Activated CD8-positive, alpha-beta memory T cell treated with anti-CD3 and anti-CD28 coated beads, Interleukin-2, amount 50 U/mL, for 24 hours (primary cell): ENCODE measurements around the gene IRF2.

Experiments used
- DNase-seq: peaks from one replicate; pipeline ENCODE4 v3.0.0-alpha.2; 2020; ENCODE audit errors: extremely low read depth

IRF2 gene

DNA sequence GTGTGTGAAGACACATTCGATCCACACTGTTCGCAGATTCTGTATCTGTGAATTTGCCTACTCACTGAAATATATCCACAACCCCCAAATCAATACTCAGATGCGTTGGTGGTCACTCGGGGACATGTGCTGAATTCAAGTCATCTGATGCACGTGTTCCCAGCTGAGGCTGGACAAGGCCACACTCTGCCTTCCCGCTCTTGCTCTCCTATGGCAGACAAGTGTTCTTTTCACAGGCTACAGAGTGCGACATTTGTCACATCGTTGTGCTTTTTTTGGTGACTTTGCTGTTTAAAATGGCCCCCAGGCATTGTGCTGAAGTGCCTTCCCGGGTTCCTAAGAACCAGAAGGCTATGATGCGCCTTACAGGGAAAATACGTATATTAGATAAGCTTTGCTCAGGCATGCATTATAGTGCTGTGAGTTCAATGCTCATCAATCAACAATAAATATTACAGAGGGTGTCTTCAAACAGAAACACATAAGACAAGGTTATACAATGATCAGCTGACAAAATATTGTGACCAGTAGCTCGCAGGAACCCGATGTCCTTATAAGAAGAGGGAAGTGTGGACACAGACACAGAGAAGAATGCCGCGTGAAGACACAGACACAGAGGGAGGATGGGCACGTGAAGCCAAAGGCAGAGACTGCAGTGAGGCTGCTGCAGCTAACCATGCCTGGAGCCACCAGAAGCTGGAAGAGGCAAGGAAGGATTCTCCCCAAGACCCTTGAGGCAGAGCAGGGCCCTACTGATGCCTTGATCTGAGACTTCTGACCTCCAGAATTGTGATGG is 42.0 kb downstream of the IRF2 start:
- no peak for DNase-seq

DNA sequence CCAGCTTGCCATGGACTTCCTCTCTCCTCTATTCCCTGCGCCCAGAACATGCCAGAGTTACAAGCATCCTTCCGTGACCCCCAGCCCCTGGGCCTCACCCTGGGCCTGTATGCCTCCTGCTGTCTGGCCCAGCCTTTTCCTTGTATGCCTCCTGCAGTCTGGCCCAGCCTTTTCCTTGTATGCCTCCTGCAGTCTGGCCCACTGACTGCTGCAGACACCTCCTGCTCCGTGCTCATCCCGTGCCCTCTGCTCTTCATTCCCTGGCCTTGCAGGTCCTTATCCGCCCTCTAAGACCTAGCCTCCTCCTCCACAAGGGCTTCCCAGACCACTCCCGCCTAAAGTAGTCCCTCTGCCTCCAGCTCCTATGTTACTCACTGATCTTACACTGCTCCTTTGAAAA is 44.2 kb downstream of the IRF2 start:
- no peak for DNase-seq

DNA sequence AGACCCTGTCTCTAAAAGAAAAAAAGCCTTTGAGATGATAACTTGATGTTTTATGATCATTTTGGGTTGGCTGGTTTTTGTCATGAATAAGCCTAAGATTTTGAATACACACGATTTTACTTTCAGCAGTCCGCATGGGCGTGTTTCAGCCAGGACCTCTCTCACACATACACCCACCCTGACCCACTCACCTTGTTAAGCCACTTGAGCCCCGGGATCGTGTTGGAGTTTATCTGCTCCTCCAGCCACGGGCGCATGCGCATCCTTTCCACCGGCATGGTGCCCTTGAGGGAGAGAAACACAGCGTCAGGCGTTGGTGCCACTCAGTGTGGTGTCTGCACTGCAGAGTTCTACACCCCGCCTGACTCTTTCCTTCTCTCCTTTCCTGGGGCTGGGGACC is 45.6 kb downstream of the IRF2 start:
- no peak for DNase-seq

GRCh38 chr4:184427687-184428086 is 46.7 kb downstream of the IRF2 start:
- DNase-seq, result no peak

DNA sequence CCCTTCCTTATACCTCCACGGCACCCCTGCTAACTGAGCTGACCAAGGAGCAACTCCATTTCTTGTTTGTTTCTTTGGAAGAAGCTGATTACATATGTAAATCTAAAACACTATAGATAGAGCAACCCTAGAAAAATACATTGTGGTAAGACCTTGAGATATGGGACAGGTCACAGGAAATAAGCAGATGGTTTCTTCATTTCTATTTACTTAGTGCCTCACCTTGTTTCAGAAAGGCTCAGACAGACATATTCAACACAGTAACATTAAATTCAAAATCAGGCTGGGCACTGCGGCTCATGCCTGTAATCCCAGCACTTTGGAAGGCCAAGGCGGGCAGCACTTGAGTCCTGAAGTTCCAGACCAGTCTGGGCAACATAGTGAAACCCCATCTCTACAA is 47.3 kb downstream of the IRF2 start:
- DNase-seq, result no peak

DNA sequence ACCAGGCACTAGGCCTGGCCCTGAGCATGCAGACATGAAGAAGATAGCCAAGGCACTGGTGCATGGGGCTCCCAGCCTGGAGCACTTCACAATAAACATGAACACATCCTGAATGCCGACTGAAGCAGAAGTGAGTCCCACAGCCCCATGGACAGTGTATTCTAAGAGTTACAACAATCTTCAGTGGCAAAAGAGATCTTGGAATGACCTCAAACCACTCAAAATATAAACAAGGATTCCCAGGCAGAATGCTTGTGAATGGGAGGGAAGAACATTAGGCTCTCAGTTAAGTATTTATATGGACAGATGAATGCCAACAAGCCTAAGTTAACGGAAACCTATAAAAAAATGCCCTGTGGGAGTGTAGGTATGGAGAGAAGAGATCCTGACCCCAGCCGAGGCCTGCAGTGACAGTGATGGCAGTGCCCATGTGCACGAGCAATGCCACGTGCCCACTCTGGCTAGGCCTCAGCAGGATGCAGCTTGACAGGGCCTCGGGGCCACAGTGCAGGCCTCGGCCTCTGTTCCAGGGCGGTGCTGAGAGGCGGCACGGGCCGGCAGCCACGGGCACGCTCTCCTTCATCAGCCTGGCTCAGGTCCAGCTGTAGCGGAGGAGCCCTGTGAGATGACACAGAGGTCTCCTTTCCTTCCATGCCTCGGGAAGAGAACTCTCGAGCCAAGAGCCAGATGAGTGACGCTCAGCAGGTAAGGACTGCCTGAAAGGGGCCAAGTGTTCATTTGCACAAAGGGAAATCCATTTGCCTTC is 49.2 kb downstream of the IRF2 start:
- no peak for DNase-seq

GRCh38 chr4:184424279-184424678 is 50.1 kb downstream of the IRF2 start:
- DNase-seq, result no peak

GRCh38 chr4:184423003-184423686 is 51.2 kb downstream of the IRF2 start:
- no peak for DNase-seq

GRCh38 chr4:184422378-184422777 is 52.0 kb downstream of the IRF2 start:
- DNase-seq, result no peak

GRCh38 chr4:184421533-184422155 is 52.7 kb downstream of the IRF2 start:
- no peak for DNase-seq

DNA sequence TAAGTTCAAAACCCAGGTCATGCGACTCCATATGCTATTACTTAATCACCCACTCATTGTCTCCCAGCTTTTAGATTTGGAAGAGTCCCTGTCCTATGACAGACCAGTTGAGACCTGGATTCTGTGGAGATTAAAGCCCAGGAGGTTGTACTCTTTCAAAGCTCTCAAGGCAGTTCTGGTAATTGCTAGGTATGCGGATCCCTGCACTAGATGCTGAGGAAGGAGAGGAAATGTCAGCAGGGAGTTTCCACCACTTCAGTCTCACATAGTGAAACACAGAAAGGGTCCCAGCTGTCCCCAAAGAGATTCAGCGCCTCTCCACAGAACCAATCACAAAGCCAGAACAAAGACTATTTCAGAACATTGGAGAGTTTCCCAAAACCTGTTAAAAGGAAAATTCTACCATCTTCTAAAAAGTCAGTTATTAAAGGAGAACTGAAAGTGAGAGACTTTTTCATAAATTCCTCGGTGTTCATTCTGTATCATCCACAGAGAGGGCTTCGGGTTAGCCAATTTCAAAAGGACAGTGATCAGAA is 53.4 kb downstream of the IRF2 start:
- DNase-seq, result no peak

DNA sequence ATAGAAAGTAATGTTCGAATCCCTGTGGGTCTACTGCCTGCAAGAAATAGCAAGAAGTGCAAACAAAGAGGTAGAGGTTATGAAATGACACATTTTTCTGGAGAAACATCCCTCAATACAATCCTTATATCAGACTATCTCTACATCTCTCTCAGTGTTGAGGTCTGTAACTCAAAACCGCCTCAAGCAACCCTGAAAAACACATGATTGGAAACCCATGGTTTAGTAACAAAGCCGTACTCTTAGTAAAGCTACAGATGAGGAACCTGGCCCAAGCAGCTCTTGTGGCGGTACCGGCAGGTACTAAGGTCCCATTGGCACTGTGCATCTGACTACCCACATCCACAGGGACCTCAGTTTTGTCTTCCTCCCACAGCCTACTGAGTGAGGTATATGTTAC is 53.9 kb downstream of the IRF2 start:
- DNase-seq, result no peak

DNA sequence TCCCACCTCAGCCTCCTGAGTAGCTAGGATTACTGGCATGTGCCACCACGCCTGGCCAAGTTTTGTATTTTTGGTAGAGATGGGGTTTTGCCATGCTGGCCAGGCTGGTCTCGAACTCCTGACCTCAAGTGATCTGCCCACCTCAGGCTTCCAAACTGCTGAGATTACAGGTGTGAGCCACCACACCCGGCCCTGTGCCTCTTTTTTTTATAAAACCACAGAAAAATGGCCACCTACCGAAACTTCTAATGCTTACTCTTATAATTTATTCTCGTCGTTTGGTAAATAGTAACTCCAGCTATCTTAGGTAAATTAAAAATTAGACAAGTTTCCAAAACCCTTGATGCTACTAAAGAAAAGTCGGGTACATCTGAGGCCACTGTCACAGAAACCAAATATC is 54.4 kb downstream of the IRF2 start:
- no peak for DNase-seq

GRCh38 chr4:184417802-184418511 is 56.4 kb downstream of the IRF2 start:
- DNase-seq, result no peak

DNA sequence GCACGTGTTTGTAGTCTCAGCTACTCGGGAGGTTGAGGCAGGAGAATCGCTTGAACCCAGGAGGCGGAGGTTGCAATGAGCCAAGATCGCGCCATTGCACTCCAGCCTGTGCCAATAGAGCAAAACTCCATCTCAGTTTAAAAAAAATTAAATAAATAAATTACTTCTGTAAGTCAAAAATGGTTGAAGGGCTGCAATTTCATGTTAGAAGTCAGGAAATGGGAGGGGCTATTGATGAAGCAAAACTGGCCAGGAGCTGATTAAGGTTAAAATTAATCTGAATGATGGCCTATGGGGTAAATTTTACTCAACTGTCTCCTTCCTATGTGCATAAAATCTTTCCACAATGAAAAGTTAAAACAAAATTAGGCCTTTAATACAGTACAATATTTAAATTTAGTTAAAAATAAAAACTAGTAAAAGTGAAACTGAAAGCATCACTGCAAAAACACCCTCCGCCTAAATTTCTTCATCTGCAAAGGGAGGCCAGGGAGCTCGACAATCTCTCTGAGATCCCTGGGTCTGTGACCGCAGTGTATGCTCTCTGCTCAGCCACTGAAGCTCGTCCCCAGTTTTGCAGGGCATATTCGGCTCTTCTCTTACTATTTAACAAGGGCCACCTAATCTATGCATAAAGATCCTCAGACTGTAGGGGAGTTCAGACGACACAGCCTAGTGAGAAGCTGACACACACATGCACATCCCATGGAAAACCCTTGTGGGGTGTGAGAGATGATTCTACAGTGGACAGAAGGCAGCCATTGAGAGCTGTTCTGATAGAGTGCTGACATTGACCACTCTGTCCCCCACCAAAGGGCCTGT is 57.2 kb downstream of the IRF2 start:
- no peak for DNase-seq

DNA sequence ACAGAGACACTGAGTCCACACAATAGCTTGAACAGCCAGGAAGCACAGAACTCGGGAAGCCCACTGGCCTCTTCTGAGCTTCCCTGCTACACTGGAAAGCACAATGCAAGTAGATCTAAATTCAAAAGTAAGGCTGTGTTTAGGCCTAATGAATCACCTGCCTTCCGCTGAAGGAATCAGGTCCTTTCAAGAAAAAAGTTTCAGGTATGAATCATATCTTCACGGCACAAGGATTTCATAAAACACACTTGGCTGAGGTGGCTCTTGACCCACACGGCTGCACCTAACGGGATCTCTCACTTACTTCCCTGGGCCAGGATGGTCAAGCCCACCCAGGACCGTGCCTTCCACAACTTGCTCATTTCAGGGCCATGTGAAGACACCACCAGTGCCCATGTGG is 59.3 kb downstream of the IRF2 start:
- no peak for DNase-seq

GRCh38 chr4:184413261-184414046 is 60.9 kb downstream of the IRF2 start:
- DNase-seq, result no peak

DNA sequence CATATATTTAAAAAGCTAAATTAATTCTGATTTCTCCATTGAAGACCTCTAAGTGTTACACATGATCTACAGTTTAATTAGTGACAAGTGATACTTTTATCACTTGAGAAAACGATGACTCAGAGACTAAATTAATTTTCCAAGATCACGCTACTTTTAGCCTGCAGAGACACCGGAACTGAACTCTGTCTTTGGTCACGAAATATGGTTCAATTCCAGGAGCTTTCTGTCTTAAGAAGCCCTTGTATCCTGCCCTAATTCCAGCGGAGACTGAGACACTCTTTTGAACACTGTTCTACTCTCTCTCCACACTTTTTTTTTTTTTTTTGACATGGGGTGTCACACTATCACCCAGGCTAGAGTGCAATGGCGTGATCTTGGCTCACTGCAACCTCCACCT is 63.6 kb downstream of the IRF2 start:
- DNase-seq, result no peak

DNA sequence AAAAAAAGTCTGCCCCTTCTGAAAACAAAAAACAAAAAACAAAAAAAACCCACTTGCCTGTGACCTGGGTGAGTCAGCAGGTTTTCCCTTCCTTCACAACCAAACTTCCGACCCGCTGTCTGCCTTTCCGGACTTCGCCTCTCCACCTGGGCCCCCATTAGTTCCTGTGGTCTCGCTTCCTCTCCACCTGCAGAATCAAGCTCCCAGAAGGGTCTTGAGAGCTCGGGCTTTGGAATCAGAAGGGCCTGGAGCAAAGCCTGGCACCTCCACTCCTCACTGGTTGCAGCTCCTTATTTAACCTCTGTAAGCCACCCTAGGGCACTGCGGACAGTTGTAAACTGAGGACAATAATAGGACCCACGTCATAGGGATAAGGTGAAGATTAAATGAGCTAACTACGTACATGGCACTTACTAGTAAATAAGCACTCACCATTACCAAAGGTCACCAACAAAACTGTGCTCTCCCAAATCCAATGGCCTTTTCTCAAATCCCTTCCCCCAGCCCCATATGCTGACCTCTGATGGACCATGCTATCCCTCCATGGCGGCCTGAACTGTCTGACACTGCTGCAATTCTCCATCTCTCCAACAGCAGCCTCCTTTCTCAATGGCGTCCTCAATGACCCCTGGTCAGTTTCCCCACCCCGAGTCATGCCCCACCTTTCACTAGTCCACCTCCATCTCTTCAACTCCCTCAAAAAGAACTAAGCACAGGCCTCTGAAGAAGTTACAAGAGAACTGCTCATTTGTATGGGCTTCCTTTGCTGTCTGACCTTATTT is 64.2 kb downstream of the IRF2 start:
- no peak for DNase-seq
